ENCODE measurements around the gene TCEANC2. TPM values are rescaled to one million over a fixed set of nuclear protein-coding genes. Genes with fewer than 3 reads are reported as not detected.

The TCEANC2 gene
- total RNA-seq, 1 donor = 2.5 TPM

DNA sequence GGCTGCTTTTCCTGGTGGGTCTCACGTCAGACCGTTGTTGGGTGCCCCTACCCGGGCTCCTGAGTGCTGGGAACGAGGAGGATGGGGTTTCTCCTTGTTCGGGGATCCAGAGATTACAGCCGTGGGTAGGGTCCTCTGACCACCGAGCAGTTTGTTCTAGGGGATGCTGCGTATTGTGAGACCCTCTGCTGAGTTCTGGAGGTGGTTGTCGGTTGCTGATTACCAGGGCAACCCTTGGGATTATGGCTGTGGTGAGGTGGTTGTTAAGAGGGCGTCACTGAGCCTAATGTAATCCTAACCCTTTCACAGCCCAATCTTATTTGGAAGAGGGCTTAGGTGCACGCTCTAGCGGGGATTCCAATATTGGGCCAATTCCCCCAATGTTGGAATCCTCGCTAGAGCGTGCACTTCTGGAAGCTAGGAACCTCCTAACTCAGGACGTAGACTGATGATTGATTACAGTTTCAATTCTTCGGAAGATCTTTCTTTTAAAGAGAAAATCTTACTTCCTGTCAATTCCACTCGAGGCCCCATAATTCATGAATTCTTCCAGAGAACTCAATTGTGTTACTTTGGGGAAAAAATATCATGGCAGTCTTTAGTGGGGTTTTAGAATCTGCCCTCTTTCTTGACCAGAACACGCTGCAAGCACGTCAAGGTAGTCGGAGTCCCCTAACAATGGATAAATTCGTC is 483 bp downstream of the TCEANC2 start:
- TF ChIP-seq, protein P1, sequence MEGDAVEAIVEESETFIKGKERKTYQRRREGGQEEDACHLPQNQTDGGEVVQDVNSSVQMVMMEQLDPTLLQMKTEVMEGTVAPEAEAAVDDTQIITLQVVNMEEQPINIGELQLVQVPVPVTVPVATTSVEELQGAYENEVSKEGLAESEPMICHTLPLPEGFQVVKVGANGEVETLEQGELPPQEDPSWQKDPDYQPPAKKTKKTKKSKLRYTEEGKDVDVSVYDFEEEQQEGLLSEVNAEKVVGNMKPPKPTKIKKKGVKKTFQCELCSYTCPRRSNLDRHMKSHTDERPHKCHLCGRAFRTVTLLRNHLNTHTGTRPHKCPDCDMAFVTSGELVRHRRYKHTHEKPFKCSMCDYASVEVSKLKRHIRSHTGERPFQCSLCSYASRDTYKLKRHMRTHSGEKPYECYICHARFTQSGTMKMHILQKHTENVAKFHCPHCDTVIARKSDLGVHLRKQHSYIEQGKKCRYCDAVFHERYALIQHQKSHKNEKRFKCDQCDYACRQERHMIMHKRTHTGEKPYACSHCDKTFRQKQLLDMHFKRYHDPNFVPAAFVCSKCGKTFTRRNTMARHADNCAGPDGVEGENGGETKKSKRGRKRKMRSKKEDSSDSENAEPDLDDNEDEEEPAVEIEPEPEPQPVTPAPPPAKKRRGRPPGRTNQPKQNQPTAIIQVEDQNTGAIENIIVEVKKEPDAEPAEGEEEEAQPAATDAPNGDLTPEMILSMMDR (IDR thresholded peaks at IDR 0.05; ENCODE audit: extremely low read depth, low read depth, low read length) = no peak
- H3K9me3 ChIP-seq (ENCODE audit: low read depth, low read length) = no peaks in the 10 kb centered on the region
- no peaks in the 10 kb centered on the region for H3K27me3 ChIP-seq (ENCODE audit: insufficient read depth, low read length)
- H3K36me3 ChIP-seq (ENCODE audit: insufficient read depth, low read length) = no peaks in the 10 kb centered on the region
- H3K4me1 ChIP-seq (ENCODE audit: insufficient read depth, low read length) = peaks cover 20% of the 10 kb centered on the region
- peak overlapping the region; percentile 95 for H3K4me2 ChIP-seq (ENCODE audit: insufficient read depth, low read length)
- H3K27ac ChIP-seq (ENCODE audit: low read depth, low read length) = peak overlapping the region; percentile 86
- H4K20me1 ChIP-seq (ENCODE audit: insufficient read depth, low read length) = peaks cover 12% of the 10 kb centered on the region
- H3K79me2 ChIP-seq (ENCODE audit: insufficient read depth, low read length) = peaks cover 45% of the 10 kb centered on the region
- peak overlapping the region; percentile 96 for H2AFZ ChIP-seq (ENCODE audit: low read length)
- H3K4me3 ChIP-seq (ENCODE audit: insufficient read depth, low read length) = peak overlapping the region; percentile 89
- DNase-seq (ENCODE audit: insufficient read length, low spot score, missing footprints) = peak; percentile 80

DNA sequence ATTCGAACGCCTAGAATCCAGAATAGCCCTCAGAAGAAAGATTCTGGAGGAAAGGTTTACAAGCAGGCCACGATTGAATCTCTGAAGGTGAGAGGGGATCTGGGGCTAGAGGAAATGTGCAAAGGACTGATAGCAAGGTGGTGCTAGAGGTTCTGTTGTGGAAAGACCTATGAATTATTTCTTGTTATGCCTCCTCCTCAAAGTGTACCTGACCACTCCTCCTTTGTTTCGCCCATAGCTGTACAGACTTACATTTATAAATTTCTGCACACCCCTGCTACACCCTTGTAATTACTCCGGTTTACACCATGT is 986 bp downstream of the TCEANC2 start:
- no peak for DNase-seq (ENCODE audit: insufficient read length, low spot score, missing footprints)
- Histone ChIP-seq H3K36me3 (ENCODE audit: insufficient read depth, low read length) (no peaks in the 10 kb centered on the region), H3K79me2 (ENCODE audit: insufficient read depth, low read length) (peaks cover 40% of the 10 kb centered on the region), H3K4me2 (ENCODE audit: insufficient read depth, low read length) (peak overlapping the region; percentile 95), H4K20me1 (ENCODE audit: insufficient read depth, low read length) (peaks cover 7% of the 10 kb centered on the region), H3K9me3 (ENCODE audit: low read depth, low read length) (no peaks in the 10 kb centered on the region), H3K27me3 (ENCODE audit: insufficient read depth, low read length) (no peaks in the 10 kb centered on the region), H3K4me1 (ENCODE audit: insufficient read depth, low read length) (peaks cover 20% of the 10 kb centered on the region), H3K27ac (ENCODE audit: low read depth, low read length) (peak overlapping the region; percentile 86), H3K4me3 (ENCODE audit: insufficient read depth, low read length) (peak overlapping the region; percentile 89), H2AFZ (ENCODE audit: low read length) (peak overlapping the region; percentile 96)
- TF ChIP-seq, protein P1 (IDR thresholded peaks at IDR 0.05; ENCODE audit: extremely low read depth, low read depth, low read length) = no peak

DNA sequence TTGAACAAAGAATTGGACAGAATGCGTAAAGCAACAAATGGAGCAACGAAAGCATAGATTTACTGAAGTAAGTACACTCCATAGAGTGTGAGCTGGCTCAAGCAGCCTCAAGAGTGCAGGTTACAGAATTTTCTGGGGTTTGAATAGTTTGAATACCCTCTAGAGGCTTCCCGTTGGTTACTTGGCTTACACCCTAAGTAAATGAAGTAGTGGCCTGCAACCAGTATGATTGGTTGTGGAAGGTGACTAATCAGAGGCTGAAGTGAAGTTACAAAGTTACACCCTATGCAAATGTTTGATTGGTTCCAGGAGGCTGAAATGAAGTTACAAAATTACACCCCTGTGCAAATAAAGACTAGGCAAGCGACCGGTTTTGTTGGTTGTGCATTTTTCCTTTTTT is 10.9 kb downstream of the TCEANC2 start:
- H3K27ac ChIP-seq (ENCODE audit: low read depth, low read length) = no peak overlapping the region
- H3K79me2 ChIP-seq (ENCODE audit: insufficient read depth, low read length) = no peaks in the 10 kb centered on the region
- no peaks in the 10 kb centered on the region for H3K4me1 ChIP-seq (ENCODE audit: insufficient read depth, low read length)
- H3K27me3 ChIP-seq (ENCODE audit: insufficient read depth, low read length) = no peaks in the 10 kb centered on the region
- DNase-seq (ENCODE audit: insufficient read length, low spot score, missing footprints) = no peak
- TF ChIP-seq, protein P1 (IDR thresholded peaks at IDR 0.05; ENCODE audit: extremely low read depth, low read depth, low read length) = no peak
- H3K4me2 ChIP-seq (ENCODE audit: insufficient read depth, low read length) = no peak overlapping the region
- H3K4me3 ChIP-seq (ENCODE audit: insufficient read depth, low read length) = no peak overlapping the region
- no peak overlapping the region for H2AFZ ChIP-seq (ENCODE audit: low read length)
- no peaks in the 10 kb centered on the region for H4K20me1 ChIP-seq (ENCODE audit: insufficient read depth, low read length)
- peaks cover 5% of the 10 kb centered on the region for H3K36me3 ChIP-seq (ENCODE audit: insufficient read depth, low read length)
- no peaks in the 10 kb centered on the region for H3K9me3 ChIP-seq (ENCODE audit: low read depth, low read length)

DNA sequence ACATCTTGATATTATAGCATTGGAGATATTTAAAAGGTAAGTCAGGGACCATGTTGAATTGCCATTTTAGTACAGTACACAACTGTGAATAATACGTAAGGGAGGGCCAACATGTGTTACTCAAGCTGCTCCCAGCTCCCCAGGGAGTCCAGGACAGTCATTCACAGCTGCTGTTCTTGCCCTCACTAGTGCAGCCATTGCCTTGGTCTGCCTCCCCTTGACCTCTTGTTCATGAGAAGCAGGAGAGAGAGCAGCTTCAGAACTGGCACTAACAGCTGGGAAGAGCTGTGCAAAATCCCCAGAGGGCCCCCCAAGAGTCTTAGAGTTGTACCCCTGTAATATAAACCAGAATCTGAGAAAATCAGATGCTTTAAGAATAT is 16.4 kb downstream of the TCEANC2 start:
- no peaks in the 10 kb centered on the region for H3K27me3 ChIP-seq (ENCODE audit: insufficient read depth, low read length)
- H3K79me2 ChIP-seq (ENCODE audit: insufficient read depth, low read length) = no peaks in the 10 kb centered on the region
- H3K27ac ChIP-seq (ENCODE audit: low read depth, low read length) = no peak overlapping the region
- no peak overlapping the region for H3K4me2 ChIP-seq (ENCODE audit: insufficient read depth, low read length)
- H3K9me3 ChIP-seq (ENCODE audit: low read depth, low read length) = no peaks in the 10 kb centered on the region
- TF ChIP-seq, protein P1 (IDR thresholded peaks at IDR 0.05; ENCODE audit: extremely low read depth, low read depth, low read length) = no peak
- H3K4me3 ChIP-seq (ENCODE audit: insufficient read depth, low read length) = no peak overlapping the region
- no peak overlapping the region for H2AFZ ChIP-seq (ENCODE audit: low read length)
- H3K4me1 ChIP-seq (ENCODE audit: insufficient read depth, low read length) = no peaks in the 10 kb centered on the region
- peaks cover 5% of the 10 kb centered on the region for H3K36me3 ChIP-seq (ENCODE audit: insufficient read depth, low read length)
- no peaks in the 10 kb centered on the region for H4K20me1 ChIP-seq (ENCODE audit: insufficient read depth, low read length)
- no peak for DNase-seq (ENCODE audit: insufficient read length, low spot score, missing footprints)

Measured in osteoblast (primary cell).